D721Med (cell line): ENCODE measurements around the gene METTL16.

Source experiments
- DNase-seq: peaks from one replicate; pipeline ENCODE4 v3.0.0; 2011; ENCODE audit warnings: low spot score; ENCODE audit not compliant: insufficient read length
- FAIRE-seq: peaks from 2 replicates; lab custom pipeline; 2011; peaks lifted over from hg19 to GRCh38; lab: Jason Lieb, UNC
- TF ChIP-seq, protein P1 (sequence below): IDR thresholded peaks from 2 replicates; pipeline ENCODE4 v1.5.1; 2012; ENCODE audit warnings: mild to moderate bottlenecking, control low read depth; ENCODE audit not compliant: insufficient read depth; ENCODE audit errors: missing control alignments

The METTL16 gene

DNA sequence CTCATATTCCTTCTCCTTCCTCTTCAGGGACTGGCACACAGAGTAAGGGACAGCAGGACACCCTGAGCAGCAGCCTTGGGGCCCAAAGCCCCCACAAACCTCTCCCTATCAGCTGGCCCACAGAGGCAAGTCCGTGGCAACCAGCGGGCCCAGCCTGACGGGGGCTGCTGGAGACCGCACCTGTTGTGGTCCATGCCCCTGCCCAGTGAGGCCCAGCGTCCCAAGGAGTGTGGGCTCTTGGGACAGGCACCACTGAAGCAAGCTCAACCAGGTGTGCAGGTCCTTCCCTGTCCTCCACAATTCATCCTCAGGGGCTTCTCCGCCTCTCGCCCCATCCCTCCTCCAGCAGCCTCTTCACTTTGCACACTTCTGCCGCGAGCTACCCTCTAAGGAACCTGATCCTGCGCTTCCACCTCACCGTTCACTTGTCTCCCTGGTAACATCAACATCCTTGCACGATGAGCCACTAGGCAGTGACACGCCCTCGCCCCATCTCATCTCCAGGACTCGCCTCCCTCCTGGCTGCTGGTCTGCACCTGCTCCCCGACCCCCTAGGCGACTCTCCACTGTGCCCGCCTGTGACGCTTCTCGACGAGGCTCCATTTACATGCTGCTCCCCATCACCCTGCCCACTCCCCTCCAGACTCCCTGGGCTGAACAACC, 123.5 kb downstream of the METTL16 start:
- DNase-seq (no peak), FAIRE-seq (no peak)
- TF ChIP-seq, protein P1, sequence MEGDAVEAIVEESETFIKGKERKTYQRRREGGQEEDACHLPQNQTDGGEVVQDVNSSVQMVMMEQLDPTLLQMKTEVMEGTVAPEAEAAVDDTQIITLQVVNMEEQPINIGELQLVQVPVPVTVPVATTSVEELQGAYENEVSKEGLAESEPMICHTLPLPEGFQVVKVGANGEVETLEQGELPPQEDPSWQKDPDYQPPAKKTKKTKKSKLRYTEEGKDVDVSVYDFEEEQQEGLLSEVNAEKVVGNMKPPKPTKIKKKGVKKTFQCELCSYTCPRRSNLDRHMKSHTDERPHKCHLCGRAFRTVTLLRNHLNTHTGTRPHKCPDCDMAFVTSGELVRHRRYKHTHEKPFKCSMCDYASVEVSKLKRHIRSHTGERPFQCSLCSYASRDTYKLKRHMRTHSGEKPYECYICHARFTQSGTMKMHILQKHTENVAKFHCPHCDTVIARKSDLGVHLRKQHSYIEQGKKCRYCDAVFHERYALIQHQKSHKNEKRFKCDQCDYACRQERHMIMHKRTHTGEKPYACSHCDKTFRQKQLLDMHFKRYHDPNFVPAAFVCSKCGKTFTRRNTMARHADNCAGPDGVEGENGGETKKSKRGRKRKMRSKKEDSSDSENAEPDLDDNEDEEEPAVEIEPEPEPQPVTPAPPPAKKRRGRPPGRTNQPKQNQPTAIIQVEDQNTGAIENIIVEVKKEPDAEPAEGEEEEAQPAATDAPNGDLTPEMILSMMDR: no peak

DNA sequence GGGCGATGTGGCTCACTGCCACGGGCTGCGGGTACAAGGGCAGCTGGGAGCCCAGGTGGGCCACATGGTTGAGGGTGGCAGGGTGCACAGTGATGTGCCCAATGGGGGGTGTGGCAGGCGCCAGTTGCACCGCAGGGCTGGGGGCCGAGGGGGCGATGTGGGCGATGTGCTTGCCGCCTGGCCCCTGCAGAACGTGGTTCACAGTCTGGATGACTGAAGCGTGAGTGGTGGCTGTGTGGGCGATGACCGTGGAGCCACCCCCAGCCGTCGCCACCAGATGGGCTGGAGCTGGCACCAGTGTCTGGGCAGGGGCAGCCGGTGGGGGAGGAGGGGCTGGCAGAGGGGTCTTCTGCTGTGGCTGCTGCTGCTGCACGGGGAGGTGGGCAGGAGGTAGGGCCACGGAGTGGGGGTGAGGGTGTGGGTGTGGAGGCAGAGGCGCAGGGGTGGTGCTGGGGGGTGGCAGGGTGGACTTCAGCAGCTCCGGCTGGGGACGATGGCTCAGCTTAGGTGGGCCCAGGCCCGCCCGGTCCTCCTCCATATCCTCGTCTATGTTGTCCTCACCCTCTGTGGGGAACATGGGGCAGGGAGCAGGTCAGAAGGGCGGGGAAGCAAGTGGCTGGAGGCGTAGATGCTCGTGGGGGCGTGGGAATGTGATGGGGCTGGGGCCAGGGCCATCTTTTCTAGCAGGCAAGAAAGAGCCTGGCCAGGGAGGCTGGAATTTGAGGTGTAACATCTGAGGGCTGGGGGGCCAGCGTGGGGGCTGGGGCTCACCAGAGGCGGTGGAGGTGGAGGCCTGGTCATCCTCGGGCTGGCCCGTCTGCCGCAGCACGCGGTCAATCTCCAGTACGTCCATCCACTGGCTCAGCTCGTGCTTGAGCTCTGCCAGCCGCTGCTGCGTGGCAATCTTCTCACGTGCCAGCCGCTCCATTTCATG, 124.3 kb downstream of the METTL16 start:
- TF ChIP-seq, protein P1: no peak
- no peak for FAIRE-seq
- no peak for DNase-seq

DNA sequence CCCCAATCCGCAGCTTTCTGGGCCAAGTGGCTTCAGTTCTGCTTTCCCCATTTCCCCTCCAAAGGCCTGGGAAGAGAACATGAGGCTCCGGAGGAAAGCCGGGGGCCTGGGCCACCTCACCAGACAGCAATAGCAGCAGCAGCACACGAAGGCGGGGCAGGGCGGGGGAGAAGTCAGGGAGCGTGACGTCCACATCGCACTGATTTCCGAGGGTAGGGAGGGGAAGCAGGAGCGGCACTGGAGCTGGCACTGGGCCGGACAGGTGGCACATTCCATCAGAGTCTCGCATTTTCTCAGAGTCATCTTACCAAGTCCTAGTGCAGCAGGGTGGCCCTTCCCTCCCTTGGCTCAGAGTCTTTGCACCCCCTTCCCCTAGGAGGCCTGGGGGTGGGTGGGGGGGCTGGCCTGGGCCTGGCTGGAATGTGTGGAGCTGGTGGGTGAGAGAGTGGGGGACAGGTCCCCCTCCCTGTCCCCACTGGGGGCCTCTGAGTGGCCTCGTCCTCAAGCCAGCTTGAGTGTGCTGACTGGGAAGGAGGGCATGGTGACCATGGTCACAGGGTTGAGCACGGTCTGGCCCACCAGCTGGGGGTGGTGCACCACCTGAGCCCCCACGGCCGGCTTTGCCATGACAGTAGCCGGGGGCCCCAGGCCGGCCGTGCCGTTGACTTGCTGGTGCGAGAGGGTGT, 125.1 kb downstream of the METTL16 start:
- DNase-seq (no peak), FAIRE-seq (no peak)
- TF ChIP-seq, protein P1: no peak

DNA sequence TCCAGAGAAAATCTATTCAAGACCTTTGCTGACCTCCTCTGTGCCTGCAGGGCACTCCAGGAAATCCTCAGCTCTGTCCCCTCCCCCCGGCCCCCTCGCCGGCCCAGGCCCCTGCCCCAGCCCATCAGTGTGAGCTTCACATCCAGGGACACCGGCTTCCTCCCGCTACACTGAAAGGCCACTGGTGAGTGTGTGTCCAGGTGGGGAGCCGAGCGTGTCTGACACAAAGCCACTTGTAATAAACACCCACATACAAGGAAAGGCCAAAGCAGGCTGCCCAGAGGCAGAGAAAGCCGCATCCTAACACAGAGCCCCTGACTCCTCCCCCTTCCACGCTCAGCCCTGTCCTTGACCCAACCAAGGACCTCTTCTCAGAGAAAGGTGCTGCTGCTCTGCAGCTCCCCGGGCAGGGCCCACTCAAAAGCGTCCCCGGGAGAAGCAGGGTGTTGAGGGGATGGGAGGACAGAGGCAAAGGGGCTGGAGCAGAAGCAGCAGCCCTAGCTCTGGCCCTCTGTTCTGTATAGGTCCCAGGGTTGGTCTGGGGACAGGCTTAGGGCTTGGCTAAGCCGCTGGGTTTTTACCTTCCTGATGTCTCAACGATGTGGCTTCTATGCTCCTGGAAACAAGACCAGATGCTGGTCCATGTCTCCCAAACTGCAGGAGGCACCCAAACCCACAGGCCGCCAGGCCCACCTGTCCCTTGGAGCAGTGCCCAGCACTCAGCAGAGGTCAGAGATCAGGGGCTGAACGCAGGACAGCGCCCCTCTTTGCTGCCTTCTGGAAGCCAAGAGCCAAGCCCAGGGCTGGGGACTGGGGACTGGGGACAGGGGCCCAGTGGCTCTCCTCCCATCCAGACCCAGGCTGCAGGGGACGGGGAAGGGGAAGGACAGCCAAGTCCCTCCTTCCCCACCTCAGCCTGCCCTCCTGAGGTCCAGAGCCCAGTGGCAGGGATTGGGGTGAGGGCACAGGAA, 126.2 kb downstream of the METTL16 start:
- FAIRE-seq: no peak
- TF ChIP-seq, protein P1: no peak

DNA sequence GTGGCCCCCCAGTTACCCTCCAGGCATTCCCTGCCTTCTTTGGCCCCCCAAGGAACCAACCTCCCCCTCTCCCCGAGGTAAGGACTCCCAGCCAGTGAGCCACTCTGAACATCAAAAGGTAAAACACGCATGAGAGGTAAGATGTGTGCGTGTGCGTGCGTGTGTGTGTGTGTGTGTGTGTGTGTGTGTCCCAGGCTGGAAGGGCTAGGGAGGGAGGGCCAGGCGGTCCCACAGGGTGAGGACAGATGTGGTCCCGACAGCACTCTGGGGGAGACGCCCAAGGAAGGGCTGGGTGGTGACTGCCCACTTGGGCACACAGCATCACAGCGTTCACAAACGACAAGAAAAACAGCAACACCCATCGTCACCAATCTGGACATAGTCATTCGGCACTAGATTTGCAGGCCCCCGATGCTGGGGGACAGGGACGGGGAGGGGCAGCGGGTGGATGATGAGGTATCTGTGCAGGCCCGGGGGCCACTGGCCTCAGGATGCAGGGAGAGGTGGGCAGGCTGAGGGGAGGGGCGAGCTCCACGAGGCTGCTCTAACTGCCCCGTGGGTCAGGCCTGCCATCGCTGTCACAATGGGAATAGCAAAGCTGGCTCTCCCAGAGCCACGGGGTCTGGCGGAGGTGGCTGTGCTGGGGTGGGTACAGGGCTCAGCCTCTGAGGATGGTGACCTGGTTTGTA, 127.1 kb downstream of the METTL16 start:
- DNase-seq (no peak), FAIRE-seq (no peak)
- TF ChIP-seq, protein P1: no peak

More for the DNA sequence above, 126.2 kb downstream of the METTL16 start:
- DNase-seq: no peak
